NT2/D1 (cell line): ENCODE measurements around the gene CDK1.

ENCODE experiments used
- YY1 ChIP-seq: IDR thresholded peaks from 2 replicates; pipeline ENCODE4 v1.6.1; 2011; ENCODE audit not compliant: insufficient read length, insufficient read depth
- ZNF274 ChIP-seq: IDR thresholded peaks from 2 replicates; pipeline ENCODE4 v1.6.1; 2011; ENCODE audit warnings: mild to moderate bottlenecking, low read depth, low read length

DNA sequence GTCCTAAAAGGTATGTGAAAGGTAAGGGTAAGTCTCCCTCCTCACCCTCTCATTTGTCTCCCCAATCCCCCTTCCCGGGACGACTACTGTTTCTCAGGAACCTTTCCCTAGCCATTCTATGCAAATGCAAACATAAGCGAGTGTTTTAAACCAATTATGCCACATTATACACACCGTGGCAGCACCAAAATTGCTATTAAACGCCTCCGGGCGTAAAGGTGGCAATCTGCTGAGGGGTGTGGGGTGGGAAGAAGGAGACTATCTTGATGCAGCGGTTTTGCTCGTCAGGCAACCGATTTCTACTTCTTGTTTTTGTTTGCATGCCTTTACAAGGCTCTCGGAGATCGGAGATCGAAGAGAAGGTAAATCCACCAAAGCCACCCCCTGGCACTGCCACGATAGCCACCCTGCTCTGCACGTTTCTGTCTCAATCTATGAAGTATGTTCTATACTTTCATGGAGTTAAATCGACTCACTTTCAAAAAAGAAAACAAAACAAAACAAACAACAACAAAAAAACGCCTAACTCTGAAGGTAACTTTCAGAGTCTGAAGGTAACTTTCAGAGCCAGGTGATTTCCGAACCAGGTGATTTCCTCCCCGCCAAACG is 46.0 kb upstream of the CDK1 start:
- TF ChIP-seq YY1 (no peak), ZNF274 (no peak)
